GM04504 (cell line): ENCODE data around the gene ZFYVE21.
A peak's percentile ranks its signal among the peaks of the same experiment; 100 is the strongest.

Source experiments
- DNase-seq: peaks from one replicate; pipeline ENCODE4 v3.0.0-alpha.2; 2012; ENCODE audit warnings: low read depth

ZFYVE21 gene

GRCh38 chr14:103737432-103738045 is 21.9 kb downstream of the ZFYVE21 start:
- DNase-seq: no peak

DNA sequence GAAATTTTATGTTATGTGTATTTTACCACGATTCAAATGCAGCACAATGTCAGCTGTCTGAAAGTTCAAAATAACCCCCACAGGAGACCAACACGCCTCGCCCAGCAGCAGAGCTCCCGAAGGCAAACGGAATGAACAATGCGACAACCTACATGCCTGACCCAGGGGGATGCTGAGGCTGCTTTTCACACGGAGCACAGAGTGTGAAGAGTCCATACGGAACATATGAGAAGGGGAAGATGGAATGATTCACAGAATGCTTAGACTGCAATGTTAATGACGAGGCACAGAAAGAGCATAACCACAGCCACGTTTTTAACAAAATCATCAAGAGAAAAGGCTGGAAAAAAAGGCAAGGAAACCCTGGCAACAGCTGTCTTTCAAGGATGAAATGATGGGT is 22.6 kb downstream of the ZFYVE21 start:
- no peak for DNase-seq

DNA sequence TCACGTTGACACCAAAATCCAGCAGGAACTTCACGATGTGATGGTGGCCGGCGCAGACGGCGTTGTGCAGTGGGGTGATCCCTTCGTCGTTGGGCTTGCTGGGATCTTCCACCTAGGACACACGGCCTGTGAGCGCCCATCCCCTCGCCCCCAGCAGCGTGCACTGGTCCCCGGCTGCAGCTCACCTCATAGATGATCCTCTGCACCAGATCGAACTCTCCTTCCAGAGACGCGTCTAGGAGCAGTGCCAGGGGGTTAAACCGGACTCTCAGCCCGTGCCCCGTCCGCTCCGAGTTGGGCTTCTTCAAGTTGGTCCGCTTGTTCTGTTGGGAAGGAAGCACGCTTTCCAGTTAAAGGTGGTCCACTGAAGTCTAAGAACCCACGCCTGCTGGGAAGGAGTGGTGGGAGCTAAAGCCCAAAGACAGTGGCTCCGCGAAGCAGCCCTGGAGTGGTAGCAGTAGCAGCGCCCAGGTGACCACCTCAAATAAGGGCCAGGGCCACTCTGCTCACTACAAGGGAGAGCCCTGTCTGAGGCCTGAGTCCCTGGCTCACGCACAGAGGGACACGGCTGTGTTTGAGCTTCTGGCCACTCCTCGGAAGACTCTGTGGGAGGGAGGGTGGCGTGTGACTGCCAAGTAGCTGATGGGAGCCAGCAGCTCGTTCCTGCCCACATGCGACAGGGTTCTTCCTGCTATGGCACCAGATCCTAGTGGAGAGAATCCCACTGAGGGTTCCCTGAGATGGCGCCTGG is 23.3 kb downstream of the ZFYVE21 start:
- DNase-seq: no peak

GRCh38 chr14:103739466-103739792 is 23.8 kb downstream of the ZFYVE21 start:
- DNase-seq: no peak

DNA sequence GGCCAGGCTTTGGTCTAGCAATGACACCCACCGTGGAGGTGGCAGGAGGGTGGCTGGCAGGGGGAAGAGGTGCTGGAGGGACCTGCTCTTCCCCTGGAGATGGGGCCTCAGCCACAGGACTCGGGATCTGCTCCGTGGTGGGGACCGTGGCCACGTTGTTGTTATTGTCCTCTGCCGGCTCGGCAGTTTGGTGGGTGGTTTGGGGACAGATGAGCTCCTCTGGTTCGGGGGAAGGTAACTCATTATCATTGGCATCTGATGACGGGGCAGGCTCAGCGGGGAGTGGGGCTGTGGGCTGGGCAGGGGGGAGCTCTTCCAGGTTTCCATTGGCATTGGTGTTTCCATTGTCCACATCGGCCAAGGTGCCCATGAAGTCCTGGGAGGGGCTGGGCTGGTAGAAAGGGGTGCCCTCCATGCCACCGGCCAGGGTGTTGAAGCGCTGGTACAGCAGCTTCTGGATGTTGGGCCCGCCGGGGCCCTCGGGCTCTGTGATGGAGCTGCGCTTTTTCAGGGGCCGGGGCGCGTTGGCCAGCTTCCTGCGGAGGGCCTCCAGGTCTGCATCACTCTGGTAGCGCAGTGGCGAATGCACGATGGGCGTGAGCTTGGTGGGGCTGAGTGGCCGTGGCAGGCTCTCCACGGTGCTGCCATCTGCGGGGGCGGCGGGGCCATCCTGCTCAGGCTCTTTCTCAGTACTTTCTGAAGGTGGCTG is 24.3 kb downstream of the ZFYVE21 start:
- DNase-seq: no peak

DNA sequence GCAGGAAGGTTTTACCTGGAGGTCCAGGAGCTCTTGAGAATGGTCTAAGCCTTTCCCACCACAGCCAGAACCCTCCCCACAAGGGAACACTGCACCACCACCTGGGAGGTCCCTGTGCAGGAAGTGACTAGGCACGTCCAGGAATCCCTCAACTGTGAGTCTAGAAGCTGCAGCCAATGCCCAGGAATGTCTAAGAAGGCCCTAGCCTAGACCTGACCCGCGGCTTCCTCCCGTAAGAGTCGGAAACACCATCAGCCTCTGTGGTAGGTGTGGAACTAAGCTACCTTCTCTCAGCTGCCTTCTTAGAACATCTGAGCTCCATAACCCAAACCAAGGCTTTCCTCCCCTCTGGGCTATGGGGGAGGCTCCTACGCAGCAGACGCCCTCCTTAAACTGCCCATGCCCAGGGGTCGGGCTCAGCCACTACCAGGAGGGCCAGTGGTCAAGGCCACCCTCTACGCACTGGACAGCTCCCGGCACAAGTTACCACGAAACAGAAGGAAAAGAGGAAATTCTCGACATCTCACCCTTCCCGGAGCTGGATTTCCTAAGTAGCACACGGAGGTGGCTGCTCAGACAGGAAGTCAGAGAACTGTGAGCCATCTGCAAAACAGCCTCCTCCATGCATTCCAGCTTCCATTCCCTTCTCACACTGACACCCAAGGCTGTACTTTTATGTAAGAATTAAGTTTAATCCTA is 25.5 kb downstream of the ZFYVE21 start:
- DNase-seq: peak; percentile 17

DNA sequence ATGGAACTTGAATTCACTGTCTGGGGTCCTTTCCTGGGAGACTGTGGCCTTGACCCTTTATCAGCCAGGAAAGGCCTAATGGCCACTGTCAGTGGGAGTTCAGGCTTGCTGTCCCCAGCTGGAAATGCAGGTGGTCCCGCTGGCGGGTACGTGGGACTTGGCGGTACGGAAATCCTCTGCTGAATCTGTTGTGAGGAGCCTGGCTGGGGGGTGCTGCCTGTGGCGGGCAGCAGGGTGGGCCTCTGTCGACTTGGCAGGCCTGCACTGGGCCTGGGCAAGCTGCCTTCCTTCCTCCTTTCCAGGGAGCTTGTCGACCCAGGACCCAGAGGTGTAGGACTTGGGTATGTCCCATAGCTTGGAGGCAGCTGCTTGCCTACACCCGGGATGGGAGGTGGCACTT is 26.3 kb downstream of the ZFYVE21 start:
- no peak for DNase-seq

GRCh38 chr14:103742499-103743255 is 27.1 kb downstream of the ZFYVE21 start:
- DNase-seq: no peak

DNA sequence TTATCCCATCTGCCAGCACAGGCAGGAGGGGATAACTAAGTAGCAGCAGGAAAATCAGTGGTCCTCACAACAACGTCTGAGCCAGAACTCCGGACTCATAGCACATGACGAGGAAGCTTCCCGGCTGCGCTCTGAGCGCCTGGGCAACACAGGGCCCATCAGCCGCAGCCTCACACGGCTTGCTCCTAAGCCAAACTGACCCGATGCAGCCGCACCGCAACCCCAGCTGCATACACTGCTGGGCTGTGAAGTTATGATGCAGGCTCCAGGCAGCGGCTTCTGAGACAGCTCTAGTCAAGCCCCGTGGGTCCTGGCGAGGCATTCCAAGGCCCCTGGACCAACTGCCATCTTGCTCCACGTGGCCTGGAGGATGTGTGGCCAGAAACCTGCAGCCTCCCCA is 28.1 kb downstream of the ZFYVE21 start:
- DNase-seq: no peak

DNA sequence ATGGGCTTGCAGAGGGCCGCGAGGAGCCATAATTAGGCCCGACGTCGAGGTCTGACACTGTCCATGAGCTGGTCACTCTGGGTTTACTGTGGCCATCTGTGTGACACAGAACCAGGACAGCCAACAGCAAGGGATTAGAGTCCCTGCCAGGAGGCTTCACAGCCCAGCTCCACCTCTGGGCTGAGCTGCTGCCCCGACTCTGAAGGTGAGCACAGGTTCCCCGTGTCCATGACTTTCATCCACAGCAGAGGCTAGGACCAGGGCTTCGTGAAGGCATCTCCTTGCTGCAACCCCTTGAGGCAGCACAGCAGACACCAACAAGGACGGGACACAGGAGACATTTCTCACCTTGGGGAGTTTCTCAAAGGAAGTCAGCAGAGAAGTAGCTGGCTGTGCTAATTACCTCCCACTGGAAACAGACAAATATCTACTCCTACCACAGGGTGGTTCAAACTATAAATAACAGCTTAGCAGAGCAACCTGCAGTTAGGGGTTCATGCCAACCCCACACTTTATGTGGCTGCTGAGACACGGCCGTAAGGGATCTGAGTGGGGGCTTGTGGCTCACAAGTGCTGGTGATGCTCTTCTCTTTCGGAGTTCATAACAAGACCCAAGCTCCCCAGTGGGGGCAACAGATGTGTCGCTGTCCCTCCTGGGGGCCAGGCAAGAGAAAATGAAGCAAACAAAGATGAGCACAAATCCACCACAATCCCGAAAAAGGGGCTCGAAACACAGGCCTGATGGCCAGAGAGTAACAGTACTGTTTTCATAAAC is 29.2 kb downstream of the ZFYVE21 start:
- no peak for DNase-seq

DNA sequence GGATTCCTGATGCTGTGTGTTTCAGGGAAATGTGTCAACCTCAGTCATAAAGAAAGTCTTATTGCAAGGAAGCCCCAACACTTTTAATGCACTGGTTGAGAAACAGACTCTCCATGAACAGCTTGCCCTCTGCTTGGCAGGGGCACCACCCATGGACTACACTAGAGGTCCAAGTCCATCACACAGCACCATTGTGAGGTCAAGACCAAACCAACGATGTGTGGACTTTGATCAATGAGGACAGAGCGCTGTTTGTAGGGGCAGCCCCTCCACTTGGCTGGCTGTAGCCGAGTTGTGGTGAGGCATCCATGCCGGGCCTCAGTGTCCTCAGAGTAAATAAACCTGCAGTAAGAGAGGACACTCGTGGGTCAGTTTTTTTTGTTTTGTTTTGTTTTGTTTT is 29.8 kb downstream of the ZFYVE21 start:
- DNase-seq: no peak

GRCh38 chr14:103746701-103747100 is 31.1 kb downstream of the ZFYVE21 start:
- DNase-seq: no peak

DNA sequence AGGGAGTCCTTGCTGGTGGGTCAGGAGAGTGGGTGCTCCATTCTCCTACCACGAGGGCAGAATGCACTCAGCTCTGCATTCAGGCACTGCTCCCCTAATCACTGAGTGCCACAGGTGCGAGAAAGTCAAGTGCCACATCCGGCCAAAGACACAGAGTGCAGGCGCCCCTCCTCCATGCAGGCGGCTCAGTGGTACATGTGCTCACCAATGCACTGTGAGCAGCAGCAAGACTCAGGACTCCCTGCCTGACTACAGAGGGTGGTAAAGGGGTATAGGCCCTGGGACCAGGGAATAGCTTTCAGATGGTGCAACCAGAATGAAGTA is 32.9 kb downstream of the ZFYVE21 start:
- no peak for DNase-seq

GRCh38 chr14:103749452-103749851 is 33.8 kb downstream of the ZFYVE21 start:
- DNase-seq: no peak

DNA sequence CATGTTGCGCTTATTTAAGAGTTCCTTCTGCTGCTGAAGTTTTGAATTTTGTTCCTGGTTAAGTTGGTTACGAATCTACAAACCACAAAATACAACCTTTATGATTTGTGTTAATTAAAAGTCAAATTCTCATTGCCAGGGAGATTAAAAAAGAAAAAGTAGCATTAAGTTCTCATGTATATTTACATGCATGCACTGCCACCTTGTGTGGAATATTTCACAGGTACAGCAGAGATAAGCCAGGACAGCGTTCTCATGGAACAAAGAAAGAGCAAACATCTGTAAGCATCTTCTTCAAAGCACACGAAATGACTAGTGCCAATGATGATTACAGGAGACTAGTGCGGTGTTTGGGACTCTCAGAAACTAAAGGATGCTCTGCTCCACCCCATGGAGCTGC is 34.2 kb downstream of the ZFYVE21 start:
- no peak for DNase-seq

GRCh38 chr14:103753774-103754173 is 38.2 kb downstream of the ZFYVE21 start:
- no peak for DNase-seq

- DNase-seq: no peak
These were observed 39.5 kb downstream of the ZFYVE21 start for GRCh38 chr14:103755060-103755459.

- DNase-seq: no peak
These were observed 42.6 kb downstream of the ZFYVE21 start for GRCh38 chr14:103758059-103758776.

- DNase-seq: no peak
These were observed 46.4 kb downstream of the ZFYVE21 start for GRCh38 chr14:103762036-103762435.

- DNase-seq: no peak
These were observed 46.9 kb downstream of the ZFYVE21 start for GRCh38 chr14:103762541-103762940.
